Measurements from ENCODE around the gene SSH2.

DNA sequence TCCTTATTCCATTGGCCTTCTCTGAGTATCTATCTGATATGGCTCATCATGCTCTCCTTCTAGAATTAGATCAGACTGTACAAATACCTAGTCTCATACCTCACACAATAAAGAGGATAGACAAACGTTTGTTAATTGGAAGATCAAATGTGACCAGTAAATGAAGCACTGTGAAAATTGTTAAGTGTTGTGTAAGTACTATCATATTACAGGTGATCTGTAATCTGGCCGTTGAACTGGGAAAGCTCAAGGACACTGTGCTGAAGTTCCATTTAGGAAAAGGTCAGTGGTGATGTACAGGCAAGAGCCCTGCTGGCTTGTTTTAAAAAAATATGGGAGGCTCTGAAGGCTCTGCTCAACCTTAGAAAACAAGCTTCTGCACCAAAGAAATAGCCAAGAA, 268.8 kb downstream of the SSH2 start:
- TF ChIP-seq, protein P1, sequence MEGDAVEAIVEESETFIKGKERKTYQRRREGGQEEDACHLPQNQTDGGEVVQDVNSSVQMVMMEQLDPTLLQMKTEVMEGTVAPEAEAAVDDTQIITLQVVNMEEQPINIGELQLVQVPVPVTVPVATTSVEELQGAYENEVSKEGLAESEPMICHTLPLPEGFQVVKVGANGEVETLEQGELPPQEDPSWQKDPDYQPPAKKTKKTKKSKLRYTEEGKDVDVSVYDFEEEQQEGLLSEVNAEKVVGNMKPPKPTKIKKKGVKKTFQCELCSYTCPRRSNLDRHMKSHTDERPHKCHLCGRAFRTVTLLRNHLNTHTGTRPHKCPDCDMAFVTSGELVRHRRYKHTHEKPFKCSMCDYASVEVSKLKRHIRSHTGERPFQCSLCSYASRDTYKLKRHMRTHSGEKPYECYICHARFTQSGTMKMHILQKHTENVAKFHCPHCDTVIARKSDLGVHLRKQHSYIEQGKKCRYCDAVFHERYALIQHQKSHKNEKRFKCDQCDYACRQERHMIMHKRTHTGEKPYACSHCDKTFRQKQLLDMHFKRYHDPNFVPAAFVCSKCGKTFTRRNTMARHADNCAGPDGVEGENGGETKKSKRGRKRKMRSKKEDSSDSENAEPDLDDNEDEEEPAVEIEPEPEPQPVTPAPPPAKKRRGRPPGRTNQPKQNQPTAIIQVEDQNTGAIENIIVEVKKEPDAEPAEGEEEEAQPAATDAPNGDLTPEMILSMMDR (conservative IDR thresholded peaks at IDR 0.05 in 1 of 2, IDR thresholded peaks at IDR 0.05 in 1 of 2; ENCODE audit: extremely low read depth in 1 of 2, insufficient read depth in 1 of 2, low read depth in 1 of 2, low read length in 2 of 2), result no peak
- TF ChIP-seq EZH2 (IDR thresholded peaks at IDR 0.05; ENCODE audit: borderline replicate concordance, low read length), result no peak

Measured in mammary epithelial cell (primary cell).